Breast epithelium (tissue), 3 donors: Measurements from ENCODE around the gene LMAN2.

Experiments
- CTCF ChIP-seq, 3 donors: fragments of 450-650 bp; IDR thresholded peaks; one replicate each; pipeline ENCODE4 v1.5.1; 2016 to 2017; ENCODE audit warnings: antibody characterized with exemption in 3 of 3, mild to moderate bottlenecking in 3 of 3, moderate library complexity in 3 of 3
- POLR2A ChIP-seq: fragments of 450-650 bp; IDR thresholded peaks from one replicate; pipeline ENCODE4 v1.6.1; 2016; ENCODE audit warnings: antibody characterized with exemption, mild to moderate bottlenecking, moderate library complexity
- POLR2AphosphoS5 ChIP-seq, 3 donors: sonication (generic); formaldehyde crosslinking; IDR thresholded peaks; one replicate each; pipeline ENCODE4 v1.6.1; 2017; ENCODE audit warnings: antibody characterized with exemption in 3 of 3

GRCh38 chr5:177300236-177300880 is 51.1 kb downstream of the LMAN2 start:
- TF ChIP-seq CTCF (IDR thresholded peaks at IDR 0.05), result no peak
- no peak for TF ChIP-seq POLR2A
- no peak for TF ChIP-seq POLR2AphosphoS5 (IDR thresholded peaks at IDR 0.05)
